ENCODE data around the gene PDE5A.

DNA sequence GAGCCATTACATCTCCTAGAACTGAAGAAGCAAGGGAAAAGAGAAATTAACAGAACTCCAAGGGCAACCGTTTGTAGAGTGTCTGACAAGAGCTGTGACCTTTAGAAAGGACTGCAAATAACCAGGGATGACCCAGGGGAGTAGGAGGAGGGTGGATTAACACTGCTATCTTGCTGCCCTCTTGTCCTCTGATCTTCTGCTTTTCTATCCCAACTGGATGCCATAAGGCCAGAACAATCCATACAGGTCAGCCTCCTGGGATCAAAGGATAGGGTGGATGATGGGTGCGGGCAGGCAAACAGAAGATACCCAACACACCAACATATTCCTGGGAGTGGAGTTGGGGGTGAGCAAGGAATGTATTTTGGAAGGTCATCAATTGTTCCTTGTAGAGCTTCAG lies 19.8 kb upstream of the PDE5A start:
- TF ChIP-seq, protein P1, sequence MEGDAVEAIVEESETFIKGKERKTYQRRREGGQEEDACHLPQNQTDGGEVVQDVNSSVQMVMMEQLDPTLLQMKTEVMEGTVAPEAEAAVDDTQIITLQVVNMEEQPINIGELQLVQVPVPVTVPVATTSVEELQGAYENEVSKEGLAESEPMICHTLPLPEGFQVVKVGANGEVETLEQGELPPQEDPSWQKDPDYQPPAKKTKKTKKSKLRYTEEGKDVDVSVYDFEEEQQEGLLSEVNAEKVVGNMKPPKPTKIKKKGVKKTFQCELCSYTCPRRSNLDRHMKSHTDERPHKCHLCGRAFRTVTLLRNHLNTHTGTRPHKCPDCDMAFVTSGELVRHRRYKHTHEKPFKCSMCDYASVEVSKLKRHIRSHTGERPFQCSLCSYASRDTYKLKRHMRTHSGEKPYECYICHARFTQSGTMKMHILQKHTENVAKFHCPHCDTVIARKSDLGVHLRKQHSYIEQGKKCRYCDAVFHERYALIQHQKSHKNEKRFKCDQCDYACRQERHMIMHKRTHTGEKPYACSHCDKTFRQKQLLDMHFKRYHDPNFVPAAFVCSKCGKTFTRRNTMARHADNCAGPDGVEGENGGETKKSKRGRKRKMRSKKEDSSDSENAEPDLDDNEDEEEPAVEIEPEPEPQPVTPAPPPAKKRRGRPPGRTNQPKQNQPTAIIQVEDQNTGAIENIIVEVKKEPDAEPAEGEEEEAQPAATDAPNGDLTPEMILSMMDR (IDR thresholded peaks at IDR 0.05 in 2 of 3, conservative IDR thresholded peaks at IDR 0.05 in 1 of 3; ENCODE audit: control insufficient read depth in 2 of 3, extremely low read depth in 1 of 3, insufficient read depth in 1 of 3, low read depth in 3 of 3, low read length in 3 of 3) = no peak
- TF ChIP-seq, protein P2, sequence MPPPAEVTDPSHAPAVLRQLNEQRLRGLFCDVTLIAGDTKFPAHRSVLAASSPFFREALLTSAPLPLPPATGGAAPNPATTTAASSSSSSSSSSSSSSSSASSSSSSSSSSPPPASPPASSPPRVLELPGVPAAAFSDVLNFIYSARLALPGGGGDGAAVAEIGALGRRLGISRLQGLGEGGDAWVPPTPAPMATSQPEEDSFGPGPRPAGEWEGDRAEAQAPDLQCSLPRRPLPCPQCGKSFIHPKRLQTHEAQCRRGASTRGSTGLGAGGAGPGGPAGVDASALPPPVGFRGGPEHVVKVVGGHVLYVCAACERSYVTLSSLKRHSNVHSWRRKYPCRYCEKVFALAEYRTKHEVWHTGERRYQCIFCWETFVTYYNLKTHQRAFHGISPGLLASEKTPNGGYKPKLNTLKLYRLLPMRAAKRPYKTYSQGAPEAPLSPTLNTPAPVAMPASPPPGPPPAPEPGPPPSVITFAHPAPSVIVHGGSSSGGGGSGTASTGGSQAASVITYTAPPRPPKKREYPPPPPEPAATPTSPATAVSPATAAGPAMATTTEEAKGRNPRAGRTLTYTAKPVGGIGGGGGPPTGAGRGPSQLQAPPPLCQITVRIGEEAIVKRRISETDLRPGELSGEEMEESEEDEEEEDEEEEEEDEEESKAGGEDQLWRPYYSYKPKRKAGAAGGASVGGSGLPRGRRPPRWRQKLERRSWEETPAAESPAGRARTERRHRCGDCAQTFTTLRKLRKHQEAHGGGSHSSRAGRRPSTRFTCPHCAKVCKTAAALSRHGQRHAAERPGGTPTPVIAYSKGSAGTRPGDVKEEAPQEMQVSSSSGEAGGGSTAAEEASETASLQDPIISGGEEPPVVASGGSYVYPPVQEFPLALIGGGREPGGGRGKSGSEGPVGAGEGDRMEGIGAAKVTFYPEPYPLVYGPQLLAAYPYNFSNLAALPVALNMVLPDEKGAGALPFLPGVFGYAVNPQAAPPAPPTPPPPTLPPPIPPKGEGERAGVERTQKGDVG (CRISPR knock-in tag; IDR thresholded peaks at IDR 0.05) = no peak
- TF ChIP-seq ZNF622 (IDR thresholded peaks at IDR 0.05) (no peak), RCOR1 (conservative IDR thresholded peaks at IDR 0.05; ENCODE audit: low read depth, low read length) (no peak)

Measured in GM12878 (cell line).